Stimulated activated CD8-positive, alpha-beta memory T cell treated with anti-CD3 and anti-CD28 coated beads, Interleukin-7, amount 100 ng/mL, for 48 hours (primary cell): ENCODE results near the gene SERTAD2.

Experiments
- DNase-seq, 2 donors: peaks; one replicate each; pipeline ENCODE4 v3.0.0-alpha.2; 2020; ENCODE audit warnings: low read depth in 1 of 2; ENCODE audit errors: extremely low read depth in 1 of 2

Gene SERTAD2

DNA sequence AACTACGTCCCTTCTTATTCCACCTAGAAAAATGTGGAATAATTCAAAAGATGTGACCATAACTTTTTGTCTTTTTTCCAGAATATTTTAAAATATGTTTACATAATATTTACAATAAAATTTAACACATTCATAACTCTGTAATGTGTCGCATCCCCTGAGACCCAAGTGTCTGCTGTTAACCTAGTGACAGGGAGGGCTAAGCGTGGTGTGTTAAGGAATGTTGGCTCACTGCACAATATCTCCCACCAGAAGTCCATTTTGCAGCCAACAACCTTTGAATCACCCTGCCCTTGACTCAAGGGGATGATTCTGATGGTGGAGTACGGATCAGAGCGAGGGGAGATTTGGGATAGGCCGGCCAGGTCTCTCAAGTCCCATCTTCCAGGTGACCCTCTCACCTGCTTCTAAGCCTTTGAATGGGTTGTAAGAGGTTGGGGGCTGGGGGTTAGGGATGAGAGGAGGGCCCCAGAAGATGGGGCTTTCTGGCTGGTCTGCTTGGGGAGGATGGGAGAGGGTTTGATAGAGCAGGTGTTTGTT, 43.3 kb downstream of the SERTAD2 start:
- DNase-seq = no peak

DNA sequence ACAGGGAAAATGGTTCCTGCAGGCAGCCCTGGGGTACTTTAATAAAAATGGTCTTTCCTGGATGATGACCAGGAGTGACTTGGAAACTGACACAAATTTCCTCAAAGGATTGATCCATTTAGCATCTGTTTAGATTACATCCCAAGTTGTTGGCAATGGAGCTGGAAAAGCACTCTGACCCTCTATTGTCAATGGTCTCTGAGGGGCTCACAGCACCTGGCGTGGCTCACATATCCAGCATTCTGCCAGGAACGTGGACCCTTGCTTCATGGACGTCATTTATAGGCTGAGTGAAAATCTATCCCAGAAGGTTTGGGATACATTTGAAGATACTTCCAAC, 43.8 kb downstream of the SERTAD2 start:
- DNase-seq = no peak

DNA sequence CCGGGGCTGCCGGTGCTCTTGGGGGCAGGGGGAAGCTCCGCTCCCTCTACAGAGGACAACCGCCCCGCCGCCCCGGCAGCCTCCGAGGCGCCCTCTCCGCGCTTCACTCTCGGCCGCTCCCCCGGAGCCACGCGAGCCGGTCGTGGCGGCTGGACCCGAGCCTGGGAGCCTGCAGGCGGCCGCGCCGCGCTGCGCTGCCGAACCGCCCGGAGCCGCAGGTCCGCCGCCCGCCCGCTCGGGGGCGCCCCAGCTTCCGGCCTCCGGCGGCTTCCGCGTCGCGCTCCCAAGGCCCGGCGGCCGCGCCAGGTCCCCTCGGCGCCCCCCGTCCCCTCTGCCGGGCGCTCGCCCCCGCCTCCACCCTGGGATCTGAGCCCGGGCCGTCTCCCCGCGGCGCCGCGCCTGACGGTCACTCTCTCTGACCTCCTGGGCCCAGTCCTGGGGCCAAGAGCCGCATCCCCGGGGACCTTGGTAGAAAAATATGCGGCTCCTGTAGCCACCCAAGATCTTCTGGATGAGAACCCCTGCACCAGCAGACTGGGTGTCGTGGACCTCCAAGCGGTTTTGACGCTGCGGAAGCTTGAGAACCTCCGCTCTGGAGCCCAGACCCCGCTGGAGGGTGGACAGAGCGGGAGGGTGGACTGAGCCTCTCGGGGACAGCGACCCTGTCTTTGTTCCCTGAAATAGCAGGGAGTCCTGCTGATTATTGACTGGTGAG, 44.3 kb downstream of the SERTAD2 start:
- DNase-seq = peak in 1 of 2 donors; percentile 48

DNA sequence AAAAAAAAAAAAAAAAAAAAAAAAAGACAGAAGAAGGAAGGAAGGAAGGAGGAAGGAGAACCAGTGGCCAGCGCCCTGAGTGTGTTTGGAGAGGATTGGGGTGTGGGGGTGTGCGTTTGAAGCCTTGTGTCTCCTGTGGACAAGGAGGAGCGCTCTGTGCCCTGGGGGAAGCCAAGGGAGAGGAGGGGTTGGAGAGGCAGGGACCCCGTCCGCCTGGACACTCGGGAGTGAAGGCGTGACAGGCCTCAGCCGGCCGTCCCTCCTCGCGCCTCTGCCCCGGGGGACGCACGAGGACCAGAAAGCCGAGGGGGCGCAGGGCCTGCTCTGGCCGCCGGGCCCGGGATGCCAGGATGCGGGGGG, 44.9 kb downstream of the SERTAD2 start:
- no peak for DNase-seq

DNA sequence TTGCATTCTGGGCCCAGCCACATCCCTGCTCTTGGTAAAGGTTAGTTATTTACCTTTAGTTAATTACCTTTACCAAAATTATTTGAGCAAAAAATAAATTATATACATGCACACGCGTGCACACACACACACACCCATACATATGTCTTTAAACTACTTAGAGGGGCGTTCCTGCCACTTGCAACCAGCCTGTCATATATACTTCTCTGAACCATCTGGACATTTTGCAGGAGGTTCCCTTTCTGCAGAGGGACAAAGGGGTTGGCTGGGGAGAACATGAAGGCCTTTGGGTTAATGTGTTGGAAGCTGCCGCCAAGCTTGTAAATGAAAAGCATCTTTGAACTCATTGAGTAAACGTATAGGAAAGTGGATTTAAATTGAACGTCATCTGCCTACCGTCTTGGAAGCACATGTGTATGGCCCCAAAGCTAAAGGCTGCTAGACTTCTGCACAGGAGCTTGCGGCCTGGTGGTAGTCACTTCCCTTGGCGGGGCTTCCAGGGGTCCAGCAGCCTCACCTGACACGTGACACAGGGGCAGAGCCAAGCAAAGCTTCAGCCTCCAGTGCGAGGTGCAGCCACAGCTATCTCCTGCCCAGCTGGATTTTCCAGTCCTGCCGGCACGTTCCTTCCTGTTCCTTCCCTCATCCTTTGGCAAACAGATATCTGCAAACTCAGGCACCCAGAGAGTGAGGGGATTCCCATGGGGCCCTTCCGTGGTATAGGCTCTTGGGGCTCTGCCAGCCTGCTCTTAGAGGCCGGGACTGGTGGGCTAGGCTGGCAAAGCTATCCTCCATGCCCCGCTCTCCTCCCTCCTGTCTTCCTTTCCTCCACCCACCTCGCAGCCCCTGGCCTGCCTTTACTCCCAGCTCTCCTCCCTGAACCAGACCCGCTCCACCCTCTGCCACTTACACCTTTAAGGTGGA, 46.1 kb downstream of the SERTAD2 start:
- DNase-seq = no peak

DNA sequence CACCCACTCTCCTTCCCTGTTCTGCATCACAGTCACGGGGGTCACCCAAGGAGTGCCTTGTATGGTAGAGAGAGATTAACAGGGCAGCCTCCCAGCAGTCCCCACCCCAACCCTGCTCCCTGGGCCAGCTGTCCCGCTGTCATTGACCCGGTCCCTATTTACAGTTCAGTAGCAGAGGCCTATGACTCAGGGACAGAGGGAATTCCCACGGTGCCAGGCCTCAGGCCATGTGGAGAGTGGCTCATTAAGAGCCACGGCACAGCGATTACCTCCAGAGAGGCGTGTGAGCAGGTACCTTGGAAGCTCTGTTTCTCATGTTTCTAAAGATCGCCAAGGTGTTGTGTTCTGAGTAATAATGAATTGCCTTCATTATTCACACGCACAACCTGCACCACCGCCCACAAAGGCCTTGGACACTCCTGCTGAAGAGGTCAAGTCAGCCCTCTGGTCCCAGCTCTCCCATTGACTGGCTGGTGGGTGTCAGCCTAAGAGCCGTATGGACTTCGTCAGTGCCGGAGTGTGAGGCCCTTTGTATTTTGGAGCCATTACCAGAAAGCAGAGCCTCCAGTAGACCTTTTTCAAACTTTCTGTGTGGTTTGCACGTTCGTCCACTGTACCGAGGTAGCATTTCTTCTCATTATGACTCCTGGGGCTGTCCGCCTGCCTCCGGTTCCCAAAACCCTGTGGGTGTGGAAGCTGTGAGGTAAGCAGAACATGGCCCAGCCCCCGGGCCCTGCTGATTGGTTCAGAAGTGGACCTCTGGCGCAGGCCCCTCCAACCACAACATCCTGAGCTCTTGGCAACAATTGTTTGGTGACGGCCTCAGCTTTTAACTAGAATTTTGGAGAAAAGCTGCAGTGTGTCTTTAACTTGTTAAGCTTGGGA, 47.0 kb downstream of the SERTAD2 start:
- peak; percentile 80 to 88 for DNase-seq

DNA sequence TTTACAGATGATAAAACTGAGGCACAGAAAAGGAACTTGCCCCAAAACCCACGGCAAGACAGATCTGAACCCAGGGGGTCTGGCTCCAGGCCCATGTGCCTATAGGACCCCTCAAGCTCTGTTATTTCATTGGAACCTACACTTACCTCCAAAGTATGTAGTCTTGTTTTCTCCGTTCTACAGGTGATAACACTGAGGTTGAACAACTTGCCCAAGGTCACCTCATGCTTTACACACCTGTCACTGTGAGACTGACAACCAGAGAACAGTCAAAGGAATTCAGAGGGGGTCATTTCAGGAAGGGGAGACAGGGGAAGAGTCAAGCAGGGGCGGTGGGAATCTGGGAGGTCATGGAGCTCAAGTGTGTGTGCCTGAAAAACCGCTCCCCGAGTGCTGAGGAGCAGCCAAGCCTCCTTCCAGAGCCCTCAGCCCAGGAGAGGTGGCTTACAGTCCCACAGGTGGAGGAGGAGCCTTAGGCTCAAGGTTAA, 47.7 kb downstream of the SERTAD2 start:
- DNase-seq = no peak

DNA sequence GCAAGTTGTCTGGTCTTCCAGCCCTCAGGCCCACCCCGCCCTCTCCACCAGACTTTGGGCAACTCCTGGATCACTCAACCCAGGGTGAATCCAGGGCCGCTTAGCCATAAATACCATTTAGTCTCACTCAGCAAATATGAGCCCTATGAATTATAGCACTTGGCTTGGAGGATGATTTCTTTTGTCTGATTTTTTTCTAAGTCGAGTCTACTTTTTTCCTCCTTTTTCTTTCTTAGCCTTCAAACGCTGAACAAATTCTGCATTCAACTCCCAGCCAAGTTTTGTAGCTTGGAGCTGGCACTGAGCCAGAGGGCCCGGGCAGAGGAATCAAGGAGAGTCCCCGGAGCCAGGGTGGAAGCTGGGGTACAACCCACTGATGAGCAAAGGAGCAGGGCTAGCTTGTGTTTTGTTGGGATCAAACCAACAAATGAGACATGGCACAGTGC, 48.7 kb downstream of the SERTAD2 start:
- DNase-seq = no peak

DNA sequence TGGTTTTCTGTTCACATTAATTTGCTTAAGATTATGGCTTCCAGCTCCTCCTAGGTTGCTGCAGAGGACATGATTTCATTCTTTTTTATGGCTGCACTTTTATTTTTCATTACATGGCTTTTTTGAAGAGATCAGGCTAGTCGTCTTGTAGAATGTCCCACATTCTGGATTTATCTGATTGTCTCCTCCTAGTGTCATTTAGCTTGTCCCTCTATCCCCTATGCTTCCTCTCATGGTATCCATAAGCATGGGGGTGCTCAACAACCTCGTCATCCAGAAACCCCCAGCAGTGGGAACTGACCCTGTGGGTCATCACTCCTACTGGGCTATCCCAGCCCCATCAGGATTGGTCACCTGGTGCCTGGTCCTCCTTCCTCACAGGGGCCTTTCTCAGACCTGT, 49.6 kb downstream of the SERTAD2 start:
- no peak for DNase-seq

DNA sequence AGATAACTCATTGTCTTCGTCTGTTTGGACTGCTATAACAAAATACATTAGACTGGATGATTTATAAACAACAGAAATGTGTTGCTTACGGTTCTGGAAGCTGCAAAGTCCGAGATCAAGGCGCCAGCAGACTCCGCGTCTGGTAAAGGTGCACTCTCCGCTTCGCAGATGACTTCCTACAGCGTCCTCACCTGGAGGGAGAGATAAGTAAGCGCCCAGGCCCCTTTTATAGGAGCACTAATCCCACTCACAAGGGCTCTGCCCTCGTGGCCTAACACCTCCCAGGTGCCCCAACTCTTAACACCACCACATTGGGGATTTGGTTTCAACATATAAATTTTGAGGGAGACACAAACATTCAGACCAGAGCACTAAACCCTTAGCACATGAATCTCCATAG, 51.3 kb downstream of the SERTAD2 start:
- no peak for DNase-seq

DNA sequence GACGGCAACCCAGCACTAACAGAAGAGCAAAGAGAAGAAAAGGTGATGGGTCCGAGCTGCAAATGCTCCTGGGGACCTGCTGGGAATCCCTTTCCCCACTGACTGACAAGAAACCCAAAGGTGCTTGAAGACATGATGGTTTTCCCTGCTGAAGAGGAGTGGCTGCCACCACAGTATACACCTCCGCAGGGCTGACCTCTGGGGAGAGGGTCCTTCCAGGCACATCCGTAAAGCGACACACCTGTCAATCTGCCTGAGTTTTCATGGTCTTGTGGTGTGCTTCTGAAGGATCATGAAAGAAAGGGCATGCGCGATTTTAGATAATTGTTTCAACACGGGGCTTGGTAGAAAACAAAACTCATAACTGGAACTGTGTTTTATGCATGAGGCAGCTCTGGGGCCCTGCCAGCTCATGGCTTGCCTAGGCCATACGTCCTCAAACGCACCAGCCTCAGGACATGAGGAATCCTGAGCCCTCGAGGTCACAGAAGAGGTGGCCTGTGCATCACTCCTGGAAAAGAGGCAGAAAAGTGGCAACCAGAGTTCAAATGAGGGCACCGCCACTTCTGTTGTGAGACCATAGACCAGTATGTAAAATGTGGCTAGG, 51.8 kb downstream of the SERTAD2 start:
- no peak for DNase-seq

DNA sequence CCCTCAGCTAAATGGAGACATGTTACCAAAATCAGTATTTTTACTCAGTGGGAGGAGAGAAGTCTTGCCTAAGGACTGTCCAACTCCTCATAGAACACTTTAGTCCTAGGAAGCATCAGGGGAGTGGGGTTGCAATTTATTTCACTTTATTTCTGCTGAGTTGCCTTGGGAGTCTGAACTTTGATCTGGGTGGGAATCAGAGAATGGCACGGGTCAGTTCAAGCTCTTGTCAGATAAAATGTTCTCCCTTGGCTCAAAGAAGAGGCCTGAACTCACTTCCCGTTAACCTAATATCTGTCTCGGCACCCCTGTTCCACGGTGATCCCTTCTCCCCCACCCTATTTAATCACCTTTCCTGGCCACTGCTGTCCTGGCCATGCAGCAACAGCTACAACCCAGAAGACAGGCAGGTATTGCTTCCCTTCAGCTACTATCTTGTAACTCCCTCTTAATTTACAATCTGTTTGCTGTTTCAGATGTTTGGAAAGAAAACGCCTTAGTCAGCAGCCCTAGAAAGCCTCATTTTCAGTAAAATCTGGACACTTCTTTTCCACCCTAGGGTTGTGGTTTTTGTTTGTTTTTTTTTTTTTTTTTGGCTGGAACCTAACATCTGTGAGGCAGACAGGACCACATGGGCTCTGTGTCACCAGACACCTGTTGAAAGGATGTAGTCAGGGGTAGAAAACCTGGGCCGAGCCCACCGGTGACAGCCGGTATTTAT, 52.5 kb downstream of the SERTAD2 start:
- no peak for DNase-seq

DNA sequence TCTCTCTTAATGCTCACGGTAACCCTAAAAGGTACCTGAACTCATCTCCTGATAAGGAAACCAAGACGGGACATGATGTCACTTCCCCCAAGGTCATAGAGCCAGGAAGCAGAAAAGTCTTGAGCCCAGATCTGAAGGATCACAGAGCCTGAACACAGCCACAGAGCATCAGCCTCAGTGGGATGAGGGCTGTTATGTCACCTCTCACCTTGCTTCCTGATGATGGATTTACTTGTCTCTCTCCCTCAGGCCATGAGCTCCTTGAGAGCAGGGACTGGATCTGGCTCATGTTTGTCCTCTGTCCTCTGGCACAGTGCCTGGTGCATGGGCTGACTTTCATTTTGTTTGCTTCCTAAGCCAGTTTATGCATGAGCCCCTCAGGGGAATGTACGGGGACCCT, 54.2 kb downstream of the SERTAD2 start:
- DNase-seq = no peak

DNA sequence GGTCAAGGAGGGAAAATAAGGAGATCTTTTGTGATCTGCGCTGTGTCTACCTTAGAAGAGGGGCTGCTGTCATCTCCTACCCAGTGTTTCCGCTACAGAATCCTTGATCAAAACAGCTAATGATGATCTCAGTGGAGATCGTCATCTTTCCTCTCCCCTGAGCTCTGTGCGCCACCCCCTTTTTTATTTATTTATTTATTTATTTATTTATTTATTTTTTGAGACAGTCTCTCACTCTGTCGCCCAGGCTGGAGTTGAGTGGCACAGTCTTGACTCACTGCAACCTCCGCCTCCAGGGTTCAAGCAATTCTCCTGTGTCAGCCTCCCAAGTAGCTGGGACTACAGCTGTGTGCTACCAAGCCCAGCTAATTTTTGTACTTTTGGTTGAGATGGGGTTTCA, 55.5 kb downstream of the SERTAD2 start:
- no peak for DNase-seq

DNA sequence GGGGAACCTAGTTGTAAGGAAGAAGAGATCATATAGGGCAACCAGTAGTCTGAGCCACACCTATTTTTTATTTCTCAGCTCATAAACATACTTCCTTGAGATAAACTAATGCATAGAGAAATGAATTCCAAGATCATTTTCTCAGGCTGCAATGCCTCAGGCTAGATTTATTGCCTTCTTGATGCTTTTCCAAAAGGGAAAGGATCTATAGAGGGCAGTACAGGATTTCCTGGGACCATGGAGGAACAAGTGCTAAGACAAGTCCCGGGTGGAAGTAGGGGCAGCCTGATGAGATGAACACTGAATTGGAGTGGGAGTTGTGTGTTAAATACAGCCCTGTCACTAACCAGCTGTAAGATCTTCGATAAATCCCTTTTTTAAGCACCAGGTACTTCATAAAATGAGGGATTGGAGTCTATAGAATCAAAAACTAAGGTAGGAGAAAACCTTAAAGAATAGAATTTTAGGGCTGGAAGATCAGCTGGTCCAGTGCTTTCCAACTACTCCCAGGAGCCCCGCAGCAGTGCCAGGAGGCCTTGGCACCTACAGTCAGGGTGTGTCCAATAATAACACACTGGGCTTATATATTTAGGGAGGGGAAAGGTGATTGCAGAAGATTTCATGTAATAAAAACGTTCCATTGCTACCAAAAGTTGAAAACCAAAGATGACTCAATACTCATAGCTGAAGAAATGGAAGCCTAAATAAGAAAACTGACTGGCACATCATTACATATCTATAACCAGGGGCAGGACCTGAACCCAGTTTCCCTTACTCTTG, 58.1 kb downstream of the SERTAD2 start:
- DNase-seq = no peak

DNA sequence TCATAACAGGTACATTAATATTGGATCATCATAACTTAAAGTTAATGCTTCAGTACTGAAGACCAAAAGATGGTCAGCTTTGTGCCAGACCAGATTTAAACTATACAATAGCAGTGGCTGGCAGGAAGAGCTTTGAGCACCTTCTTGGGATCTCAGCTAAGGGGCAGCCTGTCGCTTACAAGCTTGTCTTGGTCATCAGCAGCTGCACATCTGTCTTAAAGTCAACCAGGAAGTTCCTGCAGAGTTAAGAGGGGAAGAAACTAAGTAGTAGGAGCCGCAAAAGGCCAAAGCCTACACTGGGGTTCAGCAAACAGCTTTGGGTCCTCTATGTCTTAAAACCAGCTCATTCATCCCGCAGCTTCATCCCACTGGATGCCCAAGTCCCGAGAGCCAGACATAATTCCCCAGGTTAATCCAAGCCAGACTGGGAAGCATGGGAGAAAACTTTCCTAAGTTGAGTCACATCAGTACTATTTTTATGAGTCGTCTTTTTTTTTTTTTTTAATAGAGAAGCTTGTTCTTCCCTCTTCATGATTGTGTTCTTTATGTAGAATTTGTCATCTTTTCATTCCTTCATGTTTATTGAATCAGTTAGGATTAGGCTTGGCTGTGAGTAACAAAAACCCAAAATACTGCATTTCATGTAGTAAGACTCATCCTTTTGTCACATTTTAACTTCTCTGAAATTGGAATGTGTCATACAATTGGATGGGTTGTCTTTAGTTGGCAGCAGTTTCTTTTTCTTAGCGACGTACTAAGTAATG, 59.3 kb downstream of the SERTAD2 start:
- DNase-seq = no peak

DNA sequence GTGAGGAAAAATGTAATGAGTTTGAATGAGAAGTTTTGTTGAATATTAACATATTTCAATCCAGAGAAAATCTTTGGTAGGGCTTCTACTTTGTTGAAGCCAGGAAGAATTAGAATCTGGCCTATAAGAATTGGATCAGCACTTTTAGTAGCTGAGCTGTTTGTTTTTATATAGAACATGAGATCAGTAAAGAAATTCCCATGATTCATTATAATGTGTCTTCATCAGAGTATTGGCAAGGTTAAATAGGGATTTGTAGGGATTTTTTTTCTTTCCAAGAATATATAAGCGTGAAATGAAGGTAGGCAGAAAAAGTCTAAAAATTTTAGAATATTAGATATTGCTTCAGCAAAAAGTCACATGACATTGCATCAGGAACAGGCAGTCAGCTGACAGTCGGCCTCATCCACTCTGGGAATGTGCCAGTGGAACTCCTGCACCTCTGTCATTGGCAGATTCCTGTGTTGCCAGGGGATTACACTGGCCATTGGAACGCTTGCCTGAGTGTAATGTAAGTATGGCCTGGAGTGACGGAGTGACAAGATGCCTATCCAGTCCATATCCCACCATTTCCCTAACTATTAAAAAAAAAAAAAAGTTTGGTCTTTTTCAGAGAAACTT, 60.6 kb downstream of the SERTAD2 start:
- DNase-seq = no peak

DNA sequence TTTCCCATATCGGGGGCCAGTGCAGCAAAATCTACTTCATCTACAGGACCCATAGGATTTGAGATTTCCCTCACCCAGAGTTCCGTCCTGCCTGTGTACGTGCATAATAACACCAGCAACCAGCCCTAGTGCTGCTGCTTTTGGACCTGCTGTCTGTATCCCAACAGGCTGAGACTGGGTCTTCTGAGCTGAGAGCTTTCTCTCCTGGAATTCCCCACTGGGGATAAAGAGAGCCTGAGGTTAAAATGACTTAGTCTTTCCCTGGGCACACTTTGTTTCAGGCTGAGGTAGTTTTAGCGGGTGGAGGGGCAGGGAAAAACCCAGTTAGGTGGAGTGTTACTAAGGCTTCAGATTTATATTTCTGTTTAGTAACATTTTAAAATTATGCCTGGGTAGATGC, 62.5 kb downstream of the SERTAD2 start:
- DNase-seq = no peak
